H1 (cell line): Measurements from ENCODE around the gene BASP1. TPM values are rescaled to one million over a fixed set of nuclear protein-coding genes. Genes with fewer than 3 reads are reported as not detected.

Experiments
- CTCF ChIA-PET: fragments of 300-600 bp; sonication (Branson Sonifier 250); formaldehyde crosslinking; loops from one replicate; lab custom pipeline; 2021; ENCODE audit not compliant: partially characterized antibody; lab: Charles Lee
- POLR2A ChIA-PET: fragments of 300-600 bp; sonication (Branson Sonifier 250); formaldehyde crosslinking; loops from one replicate; lab custom pipeline; 2021; ENCODE audit warnings: inconsistent platforms; ENCODE audit not compliant: partially characterized antibody; lab: Charles Lee
- DNase-seq, 2 experiments: peaks; one replicate each; pipeline versions ENCODE4 v3.0.0 to v3.0.0-alpha.2; 2010 to 2022; ENCODE audit warnings: low spot score in 2 of 2, low read depth in 1 of 2, mixed read lengths in 1 of 2
- FAIRE-seq: peaks from 2 replicates; lab custom pipeline; 2011; peaks lifted over from hg19 to GRCh38; lab: Jason Lieb, UNC
- H2AFZ ChIP-seq: 2 replicates; pipeline ENCODE4 v1.8.1; 2012; ENCODE audit warnings: low read length, inconsistent platforms
- H2AK5ac ChIP-seq: 2 replicates; pipeline ENCODE4 v1.6.1; 2013; ENCODE audit warnings: low read depth, low read length
- H2BK120ac ChIP-seq: replicated peaks from 2 replicates; pipeline ENCODE3; 2013; ENCODE audit warnings: low read depth, low read length, inconsistent platforms
- H2BK12ac ChIP-seq: 2 replicates; pipeline ENCODE4 v1.6.1; 2013; ENCODE audit warnings: low read depth, low read length
- H2BK15ac ChIP-seq: 2 replicates; pipeline ENCODE4 v1.6.1; 2013; ENCODE audit warnings: low read length
- H2BK20ac ChIP-seq: 2 replicates; pipeline ENCODE4 v1.6.1; 2013; ENCODE audit warnings: low read length
- H2BK5ac ChIP-seq: 2 replicates; pipeline ENCODE4 v1.6.1; 2013; ENCODE audit warnings: low read depth, low read length
- H3K14ac ChIP-seq: 2 replicates; pipeline ENCODE4 v1.6.1; 2013; ENCODE audit warnings: inconsistent platforms; ENCODE audit not compliant: insufficient read length
- H3K18ac ChIP-seq: 2 replicates; pipeline ENCODE4 v1.6.1; 2013; ENCODE audit warnings: low read length; ENCODE audit errors: extremely low read depth
- H3K23ac ChIP-seq: 2 replicates; pipeline ENCODE4 v1.6.1; 2013; ENCODE audit warnings: inconsistent platforms; ENCODE audit not compliant: insufficient read length
- H3K23me2 ChIP-seq: 2 replicates; pipeline ENCODE4 v1.6.1; 2013; ENCODE audit warnings: low read depth, low read length
- H3K27ac ChIP-seq: 2 replicates; pipeline ENCODE4 v1.6.1; 2011; ENCODE audit warnings: low read depth, low read length, inconsistent platforms
- H3K27me3 ChIP-seq, 4 experiments: replicated peaks in 1 of 4; 1 replicate in 1 of 4; 2 replicates in 3 of 4; pipeline versions ENCODE4 v1.6.1 to v1.8.1; 2011 to 2013; ENCODE audit warnings: low read length in 3 of 4, mild to moderate bottlenecking in 3 of 4, inconsistent platforms in 2 of 4, mixed read lengths in 2 of 4, moderate library complexity in 1 of 4; ENCODE audit not compliant: control insufficient read depth in 3 of 4, insufficient read depth in 3 of 4; ENCODE audit errors: extremely low read depth in 1 of 4
- H3K36me3 ChIP-seq, 4 experiments: 2 replicates each; pipeline versions ENCODE4 v1.6.1 to v1.8.1; 2011 to 2013; ENCODE audit warnings: mild to moderate bottlenecking in 4 of 4, low read length in 3 of 4, moderate library complexity in 2 of 4, control low read depth in 1 of 4, inconsistent platforms in 1 of 4; ENCODE audit not compliant: insufficient read depth in 4 of 4, control insufficient read depth in 2 of 4
- H3K4ac ChIP-seq: replicated peaks from 2 replicates; pipeline ENCODE3; 2013; ENCODE audit warnings: low read length, low read depth, mixed read lengths, inconsistent platforms; ENCODE audit not compliant: insufficient read length
- H3K4me1 ChIP-seq, 4 experiments: replicated peaks in 1 of 4; 1 replicate in 1 of 4; 2 replicates in 3 of 4; pipeline versions ENCODE4 v1.6.1 to v1.8.1; 2011 to 2013; ENCODE audit warnings: low read length in 3 of 4, inconsistent platforms in 2 of 4, mixed read lengths in 1 of 4; ENCODE audit not compliant: insufficient read depth in 4 of 4, control insufficient read depth in 3 of 4
- H3K4me2 ChIP-seq, 2 experiments: 2 replicates each; pipeline versions ENCODE4 v1.6.1 to v1.8.1; 2011 to 2013; ENCODE audit warnings: low read depth in 2 of 2, low read length in 2 of 2, control low read depth in 1 of 2, inconsistent platforms in 1 of 2, mild to moderate bottlenecking in 1 of 2; ENCODE audit not compliant: insufficient read depth in 1 of 2
- H3K4me3 ChIP-seq, 4 experiments: fragments of 200-600, 300-600 bp in 1 of 4; sonication (generic), shearing (Covaris generic), sonication (Bioruptor Twin) in 1 of 4; 2 replicates each; pipeline versions ENCODE4 v1.5.1 to v1.8.1; 2011 to 2016; ENCODE audit warnings: low read length in 4 of 4, low read depth in 3 of 4, control low read depth in 2 of 4, inconsistent platforms in 2 of 4, mild to moderate bottlenecking in 2 of 4, mixed read lengths in 1 of 4, moderate library complexity in 1 of 4; ENCODE audit not compliant: insufficient read depth in 2 of 4; ENCODE audit errors: extremely low read depth in 1 of 4
- H3K56ac ChIP-seq: replicated peaks from 2 replicates; pipeline ENCODE3; 2013; ENCODE audit warnings: low read depth, mild to moderate bottlenecking, mixed read lengths, low read length, inconsistent platforms; ENCODE audit not compliant: insufficient read length
- H3K79me1 ChIP-seq: 2 replicates; pipeline ENCODE4 v1.6.1; 2013; ENCODE audit warnings: low read depth, low read length, control low read depth
- H3K79me2 ChIP-seq, 2 experiments: 2 replicates each; pipeline versions ENCODE4 v1.6.1 to v1.8.1; 2012 to 2013; ENCODE audit warnings: low read length in 2 of 2, mild to moderate bottlenecking in 2 of 2, inconsistent platforms in 1 of 2; ENCODE audit not compliant: insufficient read depth in 2 of 2, control insufficient read depth in 1 of 2
- H3K9ac ChIP-seq, 4 experiments: replicated peaks in 1 of 4; 1 replicate in 1 of 4; 2 replicates in 3 of 4; pipeline versions ENCODE4 v1.6.1 to v1.8.1; 2011 to 2013; ENCODE audit warnings: low read depth in 3 of 4, low read length in 3 of 4, control low read depth in 2 of 4, mild to moderate bottlenecking in 2 of 4, moderate library complexity in 2 of 4, inconsistent platforms in 1 of 4; ENCODE audit errors: extremely low read depth in 1 of 4
- H3K9me3 ChIP-seq, 2 experiments: 2 replicates each; pipeline versions ENCODE4 v1.6.1 to v1.8.1; 2012 to 2013; ENCODE audit warnings: mild to moderate bottlenecking in 2 of 2, moderate library complexity in 2 of 2, control low read depth in 1 of 2, inconsistent platforms in 1 of 2, low read depth in 1 of 2, low read length in 1 of 2, mixed read lengths in 1 of 2; ENCODE audit not compliant: insufficient read depth in 2 of 2
- H4K20me1 ChIP-seq, 2 experiments: replicated peaks in 1 of 2; 2 replicates each; pipeline versions ENCODE3 to v1.8.1; 2011 to 2013; ENCODE audit warnings: inconsistent platforms in 2 of 2, low read length in 2 of 2, mild to moderate bottlenecking in 1 of 2; ENCODE audit not compliant: insufficient read depth in 2 of 2, control insufficient read depth in 1 of 2
- H4K5ac ChIP-seq: 2 replicates; pipeline ENCODE4 v1.6.1; 2013; ENCODE audit warnings: low read length, low read depth, mixed read lengths, inconsistent platforms; ENCODE audit not compliant: insufficient read length
- H4K8ac ChIP-seq: 2 replicates; pipeline ENCODE4 v1.8.0; 2013; ENCODE audit warnings: mild to moderate bottlenecking, moderate library complexity, low read length, inconsistent platforms; ENCODE audit not compliant: insufficient read depth; ENCODE audit errors: extremely low read depth
- H4K91ac ChIP-seq: replicated peaks from 2 replicates; pipeline ENCODE3; 2013; ENCODE audit warnings: low read length, mixed read lengths, inconsistent platforms; ENCODE audit not compliant: insufficient read length
- BACH1 ChIP-seq: IDR thresholded peaks from 2 replicates; pipeline ENCODE4 v1.6.1; 2012; ENCODE audit warnings: low read length, improper control_type of control experiment
- CBX5 ChIP-seq: fragments of 300-800, 300-1000 bp; sonication (generic); IDR thresholded peaks from 2 replicates; pipeline ENCODE4 v1.7.1; 2016; ENCODE audit warnings: antibody characterized with exemption, low read length, low read depth
- CEBPB ChIP-seq: IDR thresholded peaks from 2 replicates; pipeline ENCODE4 v1.6.1; 2012; ENCODE audit warnings: low read depth, low read length
- E2F6 ChIP-seq: IDR thresholded peaks from 2 replicates; pipeline ENCODE4 v1.6.1; 2012; ENCODE audit warnings: inconsistent platforms
- HDAC2 ChIP-seq, 2 experiments: fragments of 300-600 bp in 1 of 2; sonication (generic) in 1 of 2; IDR thresholded peaks; 2 replicates each; pipeline ENCODE4 v1.6.1; 2011 to 2012; ENCODE audit warnings: low read depth in 2 of 2, low read length in 2 of 2, mild to moderate bottlenecking in 2 of 2, moderate library complexity in 2 of 2, borderline replicate concordance in 1 of 2, inconsistent platforms in 1 of 2
- NANOG ChIP-seq: IDR thresholded peaks from 2 replicates; pipeline ENCODE4 v1.6.1; 2011; ENCODE audit warnings: low read length, low read depth, mild to moderate bottlenecking, inconsistent platforms; ENCODE audit not compliant: insufficient read depth, poor library complexity, severe bottlenecking
- POLR2AphosphoS5 ChIP-seq: IDR thresholded peaks from 2 replicates; pipeline ENCODE4 v1.6.1; 2011; ENCODE audit warnings: low read depth, low read length
- SAP30 ChIP-seq: fragments of 300-600 bp; sonication (generic); IDR thresholded peaks from 2 replicates; pipeline ENCODE4 v1.7.1; 2012; ENCODE audit warnings: low read length, moderate library complexity, mild to moderate bottlenecking, inconsistent platforms; ENCODE audit not compliant: insufficient read depth, insufficient replicate concordance
- SIRT6 ChIP-seq: IDR thresholded peaks from one replicate; pipeline ENCODE4 v1.7.1; 2012; ENCODE audit warnings: low read length, inconsistent platforms
- SP1 ChIP-seq: IDR thresholded peaks from 2 replicates; pipeline ENCODE4 v1.6.1; 2011; ENCODE audit warnings: low read depth, low read length
- SP4 ChIP-seq: IDR thresholded peaks from 2 replicates; pipeline ENCODE4 v1.6.1; 2012; ENCODE audit warnings: low read length, inconsistent platforms
- SRF ChIP-seq: IDR thresholded peaks from 2 replicates; pipeline ENCODE4 v1.6.1; 2011; ENCODE audit warnings: mild to moderate bottlenecking, low read depth, low read length, moderate library complexity
- TCF12 ChIP-seq: IDR thresholded peaks from 2 replicates; pipeline ENCODE4 v1.6.1; 2011; ENCODE audit warnings: low read depth, mild to moderate bottlenecking, low read length
- TEAD4 ChIP-seq: IDR thresholded peaks from 2 replicates; pipeline ENCODE4 v1.6.1; 2012; ENCODE audit warnings: low read depth, low read length, inconsistent platforms, mixed read lengths
- YY1 ChIP-seq: IDR thresholded peaks from 2 replicates; pipeline ENCODE4 v1.6.1; 2011; ENCODE audit warnings: low read depth, mild to moderate bottlenecking, low read length
- WGBS, 2 experiments: shearing (Covaris generic) in 1 of 2; methylation state at CpG; one replicate each; pipeline versions ENCODE4 v1.1.6 to v1.1.7; 2013 to 2015; ENCODE audit warnings: low lambda C conversion rate in 2 of 2, mixed read lengths in 2 of 2, inconsistent platforms in 1 of 2, low coverage in 1 of 2, missing lambda C conversion rate in 1 of 2; ENCODE audit not compliant: insufficient replicate concordance in 2 of 2, insufficient coverage in 1 of 2, insufficient read length in 1 of 2; ENCODE audit errors: extremely low coverage in 1 of 2, missing lambda C conversion rate in 1 of 2; 5-methylcytosine and 5-hydroxymethylcytosine counted together
- polyA plus RNA-seq, 7 experiments: library from polyadenylated mRNA; depleted of rRNA in 3 of 7; stranded (reverse) in 5 of 7; unstranded in 2 of 7; fragments of >200 nt in 5 of 7; fragments of 200-250 nt in 2 of 7; gene quantifications; 1 replicate in 5 of 7; 2 replicates in 1 of 7; 4 replicates in 1 of 7; pipeline versions ENCODE4 v1.2.1 to v1.2.3, GENCODE V29; 2011 to 2013; ENCODE audit warnings: missing spikeins in 2 of 7, mixed read lengths in 2 of 7
- total RNA-seq: library from RNA; stranded (reverse); fragmentation: NEBNext Ultra II Directional; extraction: Animal tissue kit (Norgen Biotek cat#: 25700); gene quantifications from 2 replicates; pipeline ENCODE4 v1.2.1, GENCODE V29; 2021

Gene BASP1
- total and polyA plus RNA-seq, 2 of the 8 experiments (the other 6 are each of a cell fraction or from before 2014, with no cell fraction given), result 95.2 to 104 TPM

- Histone ChIP-seq H2BK5ac (no peak overlapping the region), H3K4me1 (peaks cover 0 to 9% (median 0%) of the 10 kb centered on the region in 4 experiments; a peak in 2 of 7 replicates), H2BK15ac (no peak overlapping the region), H3K4ac (no peak overlapping the region), H3K27ac (no peak overlapping the region), H4K91ac (no peak overlapping the region), H3K14ac (no peak overlapping the region), H2BK120ac (no peak overlapping the region), H3K18ac (no peak overlapping the region), H3K23ac (no peak overlapping the region), H4K5ac (no peak overlapping the region), H3K9me3 (no peaks in the 10 kb centered on the region), H3K9ac (no peak overlapping the region), H3K23me2 (no peaks in the 10 kb centered on the region), H3K4me2 (no peak overlapping the region), H3K36me3 (peaks cover 0 to 16% (median 2%) of the 10 kb centered on the region in 4 experiments; a peak in 3 of 8 replicates), H3K56ac (no peak overlapping the region), H3K79me1 (peaks cover 3% of the 10 kb centered on the region; the same call in 1 of the 2 replicates), H3K27me3 (no peaks in the 10 kb centered on the region), H2AK5ac (no peak overlapping the region), H2BK20ac (no peak overlapping the region), H3K4me3 (no peak overlapping the region), H4K20me1 (peaks cover 4 to 20% of the 10 kb centered on the region in 2 experiments), H4K8ac (no peak overlapping the region), H3K79me2 (peaks cover 3 to 91% of the 10 kb centered on the region in 2 experiments), H2BK12ac (no peak overlapping the region), H2AFZ (no peak overlapping the region)
- ChIA-PET POLR2A (interaction anchor here (1.1 kb wide), 1 partner anchor 20 kb away, joined by 4 read pairs; no protein-coding TSS in a partner anchor), CTCF (interaction anchor here (1.0 kb wide), 1 partner anchor 24 kb away, joined by 3 read pairs; no protein-coding TSS in a partner anchor)
- no peak for TF ChIP-seq CBX5
- no peak for TF ChIP-seq SIRT6
- no peak for TF ChIP-seq TCF12
- TF ChIP-seq SP1, result no peak
- TF ChIP-seq POLR2AphosphoS5, result no peak
- TF ChIP-seq TEAD4, result no peak
- TF ChIP-seq YY1, result no peak
- TF ChIP-seq SP4, result no peak
- no peak for TF ChIP-seq NANOG
- TF ChIP-seq SAP30, result no peak
- TF ChIP-seq SRF, result no peak
- no peak for TF ChIP-seq HDAC2 (IDR thresholded peaks at IDR 0.05; ENCODE audit: borderline replicate concordance in 1 of 2, low read depth in 2 of 2, low read length in 2 of 2)
- TF ChIP-seq BACH1, result no peak
- no peak for TF ChIP-seq CEBPB
- TF ChIP-seq E2F6, result no peak
- 91% methylated on average over 6 of the region's 6 CpGs; no CpG with 5 or more reads in 1 of the 2 experiments for WGBS, 2 experiments
- DNase-seq (no peak), FAIRE-seq (no peak)
These were observed 16.1 kb downstream of the BASP1 start for GRCh38 chr5:17233488-17233887.
